Activated CD4-positive, alpha-beta T cell treated with anti-CD3 and anti-CD28 coated beads, Interleukin-2, amount 50 U/mL, for 48 hours (primary cell): ENCODE data around the gene GPR63.

Source experiments
- DNase-seq, 2 experiments: peaks; one replicate each; pipeline ENCODE4 v3.0.0-alpha.2; 2020

Gene GPR63

GRCh38 chr6:96821034-96821433 is 16.2 kb downstream of the GPR63 start:
- no peak for DNase-seq

DNA sequence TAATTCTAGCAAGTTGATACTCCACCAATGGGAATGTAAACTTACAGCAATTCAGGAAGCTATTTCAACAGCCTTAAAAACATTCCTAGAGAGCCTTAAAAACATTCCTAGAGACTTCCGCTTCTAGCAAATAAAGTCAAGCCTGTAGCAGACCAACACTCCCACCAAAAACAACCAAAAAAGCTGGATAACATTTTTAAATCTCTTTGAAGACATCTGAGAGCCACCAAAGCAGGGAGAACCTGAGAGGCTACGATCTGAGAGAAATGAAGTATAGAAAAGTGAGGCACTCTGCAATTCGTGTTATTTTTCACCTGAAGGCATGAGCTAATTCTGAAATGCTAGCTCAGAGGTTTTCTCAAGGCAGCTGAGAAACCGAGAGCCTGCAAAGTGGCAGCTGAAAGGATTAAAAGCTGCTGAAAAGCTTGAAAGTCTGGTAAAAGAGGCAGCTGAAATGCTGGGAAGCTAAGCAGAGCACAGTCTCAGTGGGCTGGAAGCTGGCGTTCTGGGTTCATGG is 20.9 kb downstream of the GPR63 start:
- DNase-seq, result no peak

GRCh38 chr6:96814625-96815024 is 22.7 kb downstream of the GPR63 start:
- no peak for DNase-seq

DNA sequence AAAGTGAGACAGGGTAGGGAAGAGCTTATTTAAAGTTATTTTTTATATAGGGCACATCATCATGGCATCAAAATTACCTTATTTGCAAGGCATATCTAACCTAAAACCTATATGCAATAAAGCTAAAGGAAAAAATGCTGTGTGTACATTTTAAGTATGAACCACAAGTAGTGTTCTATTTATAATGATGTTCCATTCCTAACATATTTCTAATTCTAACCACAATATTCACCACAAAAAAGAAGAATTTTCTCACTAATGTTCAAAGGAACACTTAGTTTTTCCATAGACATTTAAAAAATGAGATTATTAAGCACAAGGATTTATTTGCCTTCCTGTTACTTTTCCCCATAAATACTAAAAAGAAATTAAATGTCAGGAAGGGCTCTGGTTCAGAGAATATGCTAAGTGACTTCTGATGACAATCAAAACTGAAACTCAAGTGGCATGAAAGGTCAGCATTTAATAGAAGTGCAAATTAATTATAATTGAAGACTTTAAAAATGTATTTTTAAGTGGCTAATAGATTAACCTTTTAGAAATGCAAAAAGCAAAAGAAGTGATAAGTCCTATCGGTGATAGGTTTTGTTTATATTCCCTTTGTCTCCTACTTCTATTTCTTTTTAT is 25.1 kb downstream of the GPR63 start:
- no peak for DNase-seq

DNA sequence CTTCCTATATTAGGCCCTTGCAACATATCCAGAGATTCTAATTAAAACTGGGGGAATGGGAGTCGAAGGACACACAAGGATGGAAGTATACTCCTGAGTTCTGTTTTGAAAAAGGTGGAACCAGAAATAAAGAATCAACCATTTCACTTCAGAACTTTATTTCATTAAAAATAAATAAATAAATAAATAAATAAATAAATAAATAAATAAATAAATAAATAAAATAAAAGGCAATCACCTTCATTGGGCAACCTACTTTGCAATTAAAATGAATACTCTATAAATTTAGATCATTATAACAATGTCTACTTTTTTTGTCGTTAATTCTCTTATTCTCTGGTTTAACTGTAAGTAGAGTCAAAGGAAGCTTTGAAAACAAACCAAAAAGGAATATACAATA is 25.6 kb downstream of the GPR63 start:
- no peak for DNase-seq

DNA sequence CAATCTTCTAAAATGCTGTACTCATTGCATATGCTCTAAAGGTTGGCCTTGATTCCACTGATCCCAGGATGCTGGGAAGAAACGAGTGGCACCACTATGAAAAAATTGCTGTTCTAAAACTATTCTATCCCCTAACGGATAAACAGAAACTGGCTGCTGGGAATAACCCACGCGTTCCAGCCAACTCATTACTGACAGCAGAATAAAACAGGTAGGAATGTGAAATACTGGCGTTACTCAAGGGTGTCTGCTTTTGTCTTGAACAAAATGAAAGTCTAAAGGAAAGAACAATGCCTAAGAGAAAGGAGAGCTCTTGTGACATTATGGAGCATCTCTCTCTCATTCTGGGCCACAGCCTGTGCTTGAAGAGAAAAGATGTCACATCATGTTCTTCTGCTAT is 26.1 kb downstream of the GPR63 start:
- no peak for DNase-seq

DNA sequence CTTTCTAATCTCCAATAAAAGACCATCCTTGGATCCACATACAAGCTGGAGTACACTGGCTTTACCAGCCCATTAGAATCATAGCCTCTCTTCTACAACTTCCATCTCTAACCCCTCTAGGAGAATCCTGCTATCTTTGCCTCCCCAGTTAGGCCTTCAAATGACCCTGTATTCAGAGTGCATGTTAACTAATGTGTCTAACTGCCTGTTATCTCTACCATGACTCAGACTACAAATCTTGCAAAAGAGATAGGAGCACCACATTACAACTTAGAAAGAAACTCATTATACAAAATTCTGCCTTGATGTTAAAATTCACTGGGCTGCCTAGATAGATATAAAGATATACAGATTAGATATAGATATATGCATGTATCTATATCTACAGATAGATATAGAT is 28.2 kb downstream of the GPR63 start:
- no peak for DNase-seq

- DNase-seq, result no peak
Observed at GRCh38 chr6:96803106-96803481, 34.2 kb downstream of the GPR63 start.

GRCh38 chr6:96795481-96795880 is 41.8 kb downstream of the GPR63 start:
- no peak for DNase-seq

DNA sequence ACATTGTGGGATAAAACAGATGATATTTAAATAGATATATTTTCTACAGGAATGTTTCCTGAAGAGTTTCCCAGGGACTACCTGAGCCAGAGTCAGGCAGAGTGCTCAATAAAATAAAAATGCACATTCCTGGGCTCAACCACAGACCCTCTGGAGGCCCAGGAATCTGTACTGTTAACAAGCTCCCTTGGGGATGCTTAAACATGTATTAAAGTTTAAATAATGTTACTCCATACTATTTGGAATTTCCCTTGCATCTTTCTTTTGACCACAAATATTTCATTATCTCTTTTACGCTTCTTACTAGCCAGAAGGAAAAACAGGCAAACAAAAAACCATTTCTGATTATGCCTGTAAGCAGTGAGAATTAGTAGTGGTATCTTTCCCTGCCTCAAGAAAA is 42.3 kb downstream of the GPR63 start:
- DNase-seq, result no peak

DNA sequence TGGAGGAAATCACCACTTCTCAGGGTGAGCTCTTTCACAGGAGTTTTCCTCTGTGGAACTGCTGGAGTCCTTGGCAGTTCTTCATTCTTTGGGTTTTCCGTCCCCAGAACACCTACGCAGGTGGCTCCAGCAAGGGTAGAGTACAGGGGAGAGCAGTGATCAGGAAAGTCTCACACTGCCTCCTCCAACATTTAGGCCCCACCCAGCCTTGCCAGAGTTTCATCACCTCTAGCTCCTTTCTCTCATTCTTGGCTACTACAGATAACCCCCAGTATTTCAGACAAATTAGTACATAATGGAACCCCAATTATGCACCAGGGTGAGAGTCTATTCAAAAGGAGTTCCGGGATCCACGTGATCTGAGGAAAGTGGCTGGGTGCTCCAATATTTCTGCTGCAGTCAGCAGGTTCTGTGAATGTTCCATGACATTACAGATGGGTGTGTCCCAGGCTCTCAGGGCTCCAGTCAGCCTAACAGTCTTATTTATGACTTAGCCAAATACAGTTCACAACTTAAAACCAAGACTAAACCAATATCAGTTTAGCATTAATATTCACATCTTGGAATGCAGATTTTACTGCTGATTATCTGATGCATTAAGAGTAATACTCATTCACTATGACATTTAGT is 44.6 kb downstream of the GPR63 start:
- no peak for DNase-seq

DNA sequence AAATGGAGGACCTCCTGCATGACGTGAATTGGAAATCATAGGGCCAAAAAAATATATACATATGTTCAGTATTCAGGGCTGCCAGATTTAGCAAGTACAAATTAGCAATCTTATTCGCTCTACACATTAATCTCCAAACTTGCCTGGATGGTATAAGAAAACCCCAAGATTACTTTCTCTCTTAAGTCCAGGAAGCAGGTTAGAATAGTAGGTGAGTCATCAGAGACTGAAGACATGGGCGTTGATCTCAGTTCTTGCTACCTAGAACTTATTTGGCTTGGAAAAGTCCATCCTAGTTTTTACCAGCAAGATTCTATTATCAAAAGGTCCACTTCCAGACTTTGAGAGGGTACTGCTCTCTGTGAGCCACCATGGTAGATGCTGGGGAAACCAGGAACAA is 47.4 kb downstream of the GPR63 start:
- DNase-seq, result no peak

- no peak for DNase-seq
Observed at GRCh38 chr6:96787846-96788580, 49.3 kb downstream of the GPR63 start.

DNA sequence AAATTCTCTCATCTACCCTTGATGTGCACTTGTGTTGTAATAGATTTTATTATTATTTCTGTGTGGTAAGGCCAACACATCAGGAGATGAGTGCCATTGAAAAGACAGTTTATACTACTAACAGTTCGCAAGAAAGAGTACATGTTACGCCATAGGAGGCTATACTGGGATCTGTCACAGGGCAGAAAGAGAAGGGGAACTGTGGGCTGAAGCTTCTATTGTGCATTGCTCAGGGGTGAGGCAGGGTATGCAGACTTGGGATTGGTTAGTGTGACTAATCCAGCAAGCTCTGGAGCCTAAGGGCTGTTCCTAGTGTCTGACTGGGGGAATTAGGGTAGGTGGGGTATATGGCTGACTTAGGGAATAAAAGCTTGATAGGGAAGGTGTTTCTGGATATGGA is 50.9 kb downstream of the GPR63 start:
- DNase-seq, result no peak

- DNase-seq, result no peak
Observed at GRCh38 chr6:96784650-96785049, 52.6 kb downstream of the GPR63 start.

- DNase-seq, result no peak
Observed at GRCh38 chr6:96783307-96783706, 54.0 kb downstream of the GPR63 start.

DNA sequence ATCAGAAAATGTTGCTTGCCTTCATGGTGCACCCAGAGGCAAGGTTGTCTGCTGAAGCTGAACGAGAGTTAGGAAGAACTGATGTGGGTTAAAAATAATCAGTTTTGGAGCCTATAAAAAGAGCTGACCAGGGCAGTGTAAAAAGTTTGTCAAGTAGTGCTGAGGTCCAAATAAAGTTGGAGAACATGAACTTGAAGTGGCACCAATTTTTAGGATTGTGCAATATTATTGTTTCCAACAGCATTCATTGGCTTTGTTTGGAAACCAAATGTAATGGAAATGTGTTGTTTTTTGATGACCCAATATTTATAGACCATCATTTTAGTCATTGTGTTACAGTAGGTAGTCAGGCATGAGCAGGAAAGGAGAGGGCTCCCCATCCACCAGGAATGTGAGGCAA is 55.7 kb downstream of the GPR63 start:
- no peak for DNase-seq

GRCh38 chr6:96777113-96777512 is 60.2 kb downstream of the GPR63 start:
- DNase-seq, result no peak

DNA sequence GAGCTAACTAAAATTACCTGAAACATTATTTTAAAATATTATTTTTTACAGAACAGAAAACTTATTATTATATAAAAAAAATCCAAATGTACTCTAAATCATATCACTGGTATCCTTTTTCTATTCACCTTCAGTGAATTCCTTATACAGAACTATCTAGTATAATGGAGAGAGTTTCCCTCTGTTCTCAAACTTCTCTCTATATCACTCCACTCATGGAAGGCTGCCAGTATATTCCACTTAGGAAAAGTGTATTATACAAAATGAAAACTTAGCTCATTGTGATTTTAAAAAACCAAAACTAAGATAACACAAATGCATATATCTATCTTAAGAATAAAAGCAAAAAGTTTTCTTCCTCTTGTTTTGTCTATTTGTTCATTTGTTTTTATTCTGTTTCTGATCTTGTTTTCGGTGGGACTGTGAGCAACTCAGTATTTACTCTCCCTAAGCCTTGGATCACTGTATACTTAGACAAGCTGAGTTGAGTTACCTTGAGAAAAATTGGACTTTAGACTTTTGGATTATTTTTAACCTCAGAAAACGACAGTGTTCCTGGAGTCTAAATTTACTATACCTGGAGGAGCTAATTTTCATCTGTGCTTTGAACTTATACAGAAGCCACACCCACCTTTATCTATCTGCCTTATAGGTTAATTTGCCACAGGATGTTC is 61.4 kb downstream of the GPR63 start:
- DNase-seq, result no peak

DNA sequence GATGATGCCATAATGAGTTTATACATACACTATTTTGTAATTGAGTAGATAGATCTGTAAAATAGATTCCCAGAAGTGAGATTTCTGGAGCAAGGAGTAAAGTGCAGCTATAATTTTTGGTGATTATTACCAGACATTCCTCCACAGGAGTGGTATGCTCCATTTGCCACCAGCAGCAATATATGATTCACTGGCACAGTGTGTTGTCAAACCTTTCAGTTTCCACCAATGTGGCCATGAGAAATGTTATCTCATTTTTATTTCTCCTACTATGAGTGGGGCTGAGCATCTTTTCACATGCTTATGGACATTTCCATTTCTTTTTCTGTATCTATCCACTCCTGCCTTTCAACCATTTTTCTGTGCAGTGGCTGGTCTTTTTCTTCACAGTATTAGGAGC is 70.5 kb downstream of the GPR63 start:
- no peak for DNase-seq

DNA sequence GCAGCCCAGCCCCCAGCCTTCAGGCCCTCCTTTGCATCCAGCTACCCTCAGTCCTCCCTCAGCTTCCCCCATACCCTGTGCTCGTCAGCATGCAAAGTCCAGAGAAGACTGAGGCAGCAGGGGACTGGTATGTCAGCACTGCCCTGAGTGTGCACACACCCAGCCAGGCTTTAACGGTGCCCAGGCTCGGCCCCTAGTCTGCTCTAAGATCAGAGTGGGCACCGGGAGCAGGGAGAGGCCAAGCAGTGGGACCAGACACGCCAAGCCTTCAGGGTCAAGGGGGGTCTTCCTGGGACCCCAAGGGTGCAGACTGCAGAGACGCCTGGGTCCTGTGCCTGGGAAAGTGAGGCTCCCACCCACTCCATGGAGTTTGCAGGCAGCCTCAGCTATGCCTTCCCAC is 74.7 kb downstream of the GPR63 start:
- DNase-seq, result no peak

DNA sequence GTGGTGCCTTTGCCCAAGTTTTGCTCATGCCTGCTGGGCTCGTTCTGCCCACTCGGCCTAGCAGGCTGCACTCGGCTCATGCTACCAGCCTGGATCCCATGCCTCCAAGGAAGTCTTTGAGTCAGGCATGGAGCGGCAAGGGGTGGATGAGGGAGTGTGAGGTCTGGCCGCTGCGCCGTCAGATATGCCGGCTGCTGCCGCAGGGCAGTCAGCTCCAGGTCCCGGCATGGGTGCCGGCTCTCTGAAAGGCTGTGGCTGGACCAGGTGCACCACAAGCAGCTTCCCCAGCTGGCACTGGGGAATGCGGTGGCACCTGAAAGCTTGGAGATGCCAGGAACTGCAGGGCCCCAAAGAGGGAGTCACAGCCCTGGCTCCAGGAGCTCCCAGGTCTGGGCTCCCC is 75.5 kb downstream of the GPR63 start:
- no peak for DNase-seq

DNA sequence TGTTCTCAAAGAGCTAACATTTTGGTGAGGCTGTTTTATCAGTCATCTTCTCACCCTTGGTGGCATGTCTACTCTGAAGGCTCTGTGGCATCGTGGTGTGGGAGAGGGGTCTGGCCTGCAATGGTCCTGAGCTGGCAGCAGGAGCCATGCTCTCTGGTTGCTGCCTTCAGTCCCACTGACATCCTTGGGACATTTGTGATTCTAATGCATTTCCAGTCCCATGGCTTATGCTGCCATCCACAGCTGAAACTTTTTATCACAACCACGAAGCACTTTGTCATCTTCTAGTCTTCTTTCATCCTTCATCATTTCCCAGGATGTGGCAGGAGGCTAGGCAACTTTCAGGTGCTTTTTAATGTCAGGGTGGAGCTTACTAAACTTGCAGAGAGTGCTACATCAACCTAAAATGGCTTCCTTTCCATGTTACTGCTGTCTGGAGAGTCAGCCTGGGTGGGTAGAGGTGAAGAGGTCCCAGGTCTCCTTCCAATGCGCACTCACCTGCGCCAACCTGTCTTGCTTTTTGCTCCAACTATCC is 77.1 kb downstream of the GPR63 start:
- no peak for DNase-seq

- no peak for DNase-seq
Observed at GRCh38 chr6:96755096-96755495, 82.2 kb downstream of the GPR63 start.
